SKM-1 treated with dmso at 0.1 percent for 144 hours (cell line): ENCODE data around the gene GALNT18.

Experiments
- DNase-seq: peaks from one replicate; lab custom pipeline; 2025; ENCODE audit not compliant: unreplicated experiment; lab: John Stamatoyannopoulos, UW

GALNT18 gene

GRCh38 chr11:11588243-11588642 is 33.6 kb downstream of the GALNT18 start:
- DNase-seq: no peak

GRCh38 chr11:11587122-11587521 is 34.7 kb downstream of the GALNT18 start:
- no peak for DNase-seq

- DNase-seq: no peak
Measured at GRCh38 chr11:11586465-11586864, 35.3 kb downstream of the GALNT18 start.

GRCh38 chr11:11584937-11585336 is 36.9 kb downstream of the GALNT18 start:
- no peak for DNase-seq

- DNase-seq: no peak
Measured at GRCh38 chr11:11584530-11584810, 37.3 kb downstream of the GALNT18 start.

- DNase-seq: peak; percentile 14
Measured at GRCh38 chr11:11583801-11584529, 37.8 kb downstream of the GALNT18 start.

GRCh38 chr11:11582011-11582701 is 39.6 kb downstream of the GALNT18 start:
- DNase-seq: no peak

GRCh38 chr11:11581481-11581880 is 40.3 kb downstream of the GALNT18 start:
- no peak for DNase-seq

- no peak for DNase-seq
Measured at GRCh38 chr11:11580841-11581411, 40.9 kb downstream of the GALNT18 start.

GRCh38 chr11:11580012-11580411 is 41.8 kb downstream of the GALNT18 start:
- no peak for DNase-seq

- no peak for DNase-seq
Measured at GRCh38 chr11:11579012-11579988, 42.5 kb downstream of the GALNT18 start.

GRCh38 chr11:11577932-11578911 is 43.6 kb downstream of the GALNT18 start:
- no peak for DNase-seq

- no peak for DNase-seq
Measured at GRCh38 chr11:11577251-11577855, 44.5 kb downstream of the GALNT18 start.

GRCh38 chr11:11574373-11575287 is 47.2 kb downstream of the GALNT18 start:
- DNase-seq: no peak

GRCh38 chr11:11572386-11572785 is 49.4 kb downstream of the GALNT18 start:
- DNase-seq: no peak

GRCh38 chr11:11571893-11572292 is 49.9 kb downstream of the GALNT18 start:
- no peak for DNase-seq

- DNase-seq: no peak
Measured at GRCh38 chr11:11570823-11571222, 51.0 kb downstream of the GALNT18 start.

GRCh38 chr11:11569936-11570491 is 51.8 kb downstream of the GALNT18 start:
- DNase-seq: no peak
